Fibroblast of skin of right quadriceps (primary cell): Measurements from ENCODE around the gene ZBTB4.

Source experiments
- DNase-seq: peaks from one replicate; pipeline ENCODE4 v3.0.0-alpha.2; 2013

Gene ZBTB4

DNA sequence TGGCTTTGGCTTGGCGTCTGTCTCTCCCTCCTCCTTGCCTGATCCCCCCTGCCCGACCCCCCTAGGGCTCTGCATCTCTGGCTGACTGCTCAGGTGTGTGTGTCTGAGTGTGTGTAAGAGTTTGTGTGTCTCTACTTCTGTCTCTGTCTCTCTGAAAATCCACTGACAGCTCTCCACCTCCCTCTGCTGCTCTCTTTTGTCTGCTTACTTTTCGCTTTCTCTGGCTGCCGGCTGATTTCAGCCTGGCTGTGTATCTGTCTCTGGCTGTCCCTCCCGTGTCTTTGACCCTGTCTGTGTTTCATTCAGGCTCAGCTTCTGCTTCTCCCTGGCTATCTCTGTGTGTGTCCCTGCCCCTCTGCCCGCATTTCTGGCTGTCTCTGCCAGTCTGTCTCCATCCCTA lies 63.1 kb downstream of the ZBTB4 start:
- no peak for DNase-seq

DNA sequence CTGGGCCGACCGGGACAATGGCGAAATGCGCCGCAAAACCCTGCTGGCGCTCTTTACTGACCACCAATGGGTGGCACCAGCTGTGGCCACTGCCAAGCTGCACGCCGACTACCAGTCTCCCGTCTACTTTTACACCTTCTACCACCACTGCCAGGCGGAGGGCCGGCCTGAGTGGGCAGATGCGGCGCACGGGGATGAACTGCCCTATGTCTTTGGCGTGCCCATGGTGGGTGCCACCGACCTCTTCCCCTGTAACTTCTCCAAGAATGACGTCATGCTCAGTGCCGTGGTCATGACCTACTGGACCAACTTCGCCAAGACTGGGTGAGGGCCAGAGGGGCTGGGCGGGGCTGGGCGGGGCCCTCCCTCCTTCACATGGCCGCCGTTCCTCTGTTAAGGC lies 63.6 kb downstream of the ZBTB4 start:
- no peak for DNase-seq

DNA sequence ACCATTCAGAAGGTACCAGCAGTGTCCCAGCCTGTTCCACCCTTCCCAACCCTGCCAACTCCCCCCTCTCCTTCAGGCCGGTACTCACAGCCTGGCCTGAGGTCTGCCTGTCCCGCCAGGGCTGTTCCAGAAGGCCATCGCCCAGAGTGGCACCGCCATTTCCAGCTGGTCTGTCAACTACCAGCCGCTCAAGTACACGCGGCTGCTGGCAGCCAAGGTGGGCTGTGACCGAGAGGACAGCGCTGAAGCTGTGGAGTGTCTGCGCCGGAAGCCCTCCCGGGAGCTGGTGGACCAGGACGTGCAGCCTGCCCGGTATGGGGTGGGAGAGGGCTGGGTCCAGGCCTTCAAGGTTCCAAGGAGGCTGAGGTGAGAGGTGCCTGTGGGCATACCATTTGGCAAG lies 64.6 kb downstream of the ZBTB4 start:
- DNase-seq = no peak

DNA sequence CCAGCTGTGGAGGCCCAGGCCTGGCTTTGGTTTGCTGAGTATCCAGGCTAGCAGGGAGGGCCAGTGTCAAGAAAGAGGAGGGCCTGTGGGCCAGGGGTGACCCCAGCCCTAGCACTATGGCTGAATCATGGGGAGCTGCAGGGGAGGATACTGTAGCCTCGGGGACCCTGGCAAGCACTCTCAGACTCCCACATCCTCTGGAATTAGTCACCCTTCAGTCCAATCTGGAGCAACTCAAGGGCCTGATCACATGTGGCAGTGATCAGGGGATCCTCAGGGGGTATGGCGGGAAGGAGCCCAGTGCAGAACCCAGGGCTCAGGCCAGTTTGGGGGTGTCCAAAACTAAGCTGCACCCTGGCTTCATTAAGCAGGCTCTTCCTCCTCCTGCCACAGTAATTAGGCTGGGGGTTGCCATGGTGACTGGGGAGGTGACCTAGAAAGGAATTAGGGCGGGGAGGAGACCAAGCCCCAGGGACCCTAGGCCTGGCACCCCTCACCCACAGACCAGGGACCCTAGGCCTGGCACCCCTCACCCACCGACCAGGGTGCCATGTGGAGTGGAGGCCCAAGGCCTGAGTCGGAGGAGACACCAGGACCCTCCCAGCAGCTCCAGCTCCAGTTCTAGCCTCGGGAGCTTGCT lies 66.0 kb downstream of the ZBTB4 start:
- peak; percentile 47 for DNase-seq

DNA sequence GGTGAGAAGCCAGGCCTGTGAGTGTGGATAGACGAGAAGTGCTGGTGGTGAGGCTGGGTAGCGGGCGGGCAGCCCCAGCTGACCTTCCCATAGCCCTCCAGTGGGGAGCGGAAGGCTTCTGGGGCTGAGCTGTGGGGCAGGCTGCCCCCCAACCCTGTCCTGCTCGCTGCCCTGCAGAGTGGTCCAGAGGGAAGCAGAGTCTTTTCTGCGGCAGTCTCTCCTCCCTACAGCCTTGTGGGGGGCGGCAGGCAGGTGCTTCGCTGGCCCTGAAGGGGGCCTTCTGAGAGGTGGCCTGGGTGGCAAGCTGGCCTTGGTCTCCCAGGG lies 68.0 kb downstream of the ZBTB4 start:
- DNase-seq = no peak

DNA sequence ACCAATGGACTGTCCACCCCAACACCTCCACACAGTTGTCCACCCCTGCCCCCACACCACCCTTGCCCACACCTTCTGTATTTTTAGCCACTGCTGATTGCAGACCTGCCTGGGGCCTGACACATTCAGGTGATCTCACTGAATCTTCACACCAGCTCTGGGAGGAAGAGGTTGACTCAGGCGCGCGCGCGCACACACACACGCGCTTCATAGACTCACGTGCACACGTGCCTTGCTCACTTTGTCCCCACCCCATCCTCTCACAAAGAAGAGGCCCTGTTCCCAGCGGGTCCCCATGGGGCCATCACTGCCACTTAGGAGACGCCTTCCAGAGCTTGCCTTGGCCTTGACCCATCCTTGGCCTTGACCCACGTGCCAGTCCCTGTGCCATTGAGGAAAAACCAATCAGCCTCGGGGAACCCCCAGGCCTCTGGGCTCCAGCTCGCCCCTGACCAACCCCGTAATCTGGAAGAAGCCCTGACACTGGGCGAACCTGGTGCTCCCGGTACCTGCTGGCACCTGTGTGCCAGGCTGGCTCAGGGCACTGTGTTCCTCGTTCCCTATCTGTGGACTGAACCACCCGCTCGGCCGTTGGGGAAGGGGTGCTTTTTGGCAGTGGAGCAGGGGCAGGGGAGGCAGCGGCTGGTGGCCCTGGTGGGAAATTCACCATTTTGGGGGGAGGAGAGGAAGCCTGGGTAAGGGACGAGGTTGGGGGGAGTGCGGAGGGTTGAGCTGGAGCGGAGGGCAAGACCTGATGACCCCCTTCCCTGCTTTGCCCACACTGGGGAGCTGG lies 68.6 kb downstream of the ZBTB4 start:
- DNase-seq = no peak

DNA sequence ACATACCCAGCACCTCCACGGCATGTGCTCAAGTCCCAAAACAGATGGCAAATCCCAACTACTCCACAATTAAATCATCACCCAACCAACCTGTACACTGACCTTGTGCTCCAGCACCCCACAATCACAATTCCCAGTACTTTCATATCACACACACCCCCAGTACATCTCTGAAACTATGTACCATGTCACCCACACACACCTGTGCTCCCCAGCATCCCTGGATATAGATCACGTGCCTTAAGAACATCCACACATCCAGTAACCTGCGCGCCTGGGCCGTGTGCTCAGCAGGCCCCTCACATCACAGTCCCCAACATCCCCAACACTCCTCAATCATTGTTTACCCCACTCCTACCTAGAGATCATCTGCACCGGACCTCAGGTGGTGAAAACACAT lies 69.7 kb downstream of the ZBTB4 start:
- DNase-seq = no peak
